H1 (cell line): Measurements from ENCODE around the gene EIPR1. TPM values are rescaled to one million over a fixed set of nuclear protein-coding genes. Genes with fewer than 3 reads are reported as not detected.

Source experiments
- BACH1 ChIP-seq: IDR thresholded peaks from 2 replicates; pipeline ENCODE4 v1.6.1; 2012; ENCODE audit warnings: low read length, improper control_type of control experiment
- CTCF ChIP-seq, 3 experiments: IDR thresholded peaks; 1 replicate in 2 of 3; 2 replicates in 1 of 3; pipeline versions ENCODE4 v1.5.1 to v1.6.1; 2011; ENCODE audit warnings: low read length in 3 of 3, mild to moderate bottlenecking in 3 of 3, inconsistent platforms in 2 of 3, low read depth in 1 of 3, moderate library complexity in 1 of 3; ENCODE audit not compliant: insufficient read depth in 1 of 3; ENCODE audit errors: control extremely low read depth in 1 of 3
- polyA plus RNA-seq, 7 experiments: library from polyadenylated mRNA; depleted of rRNA in 3 of 7; stranded (reverse) in 5 of 7; unstranded in 2 of 7; fragments of >200 nt in 5 of 7; fragments of 200-250 nt in 2 of 7; gene quantifications; 1 replicate in 5 of 7; 2 replicates in 1 of 7; 4 replicates in 1 of 7; pipeline versions ENCODE4 v1.2.1 to v1.2.3, GENCODE V29; 2011 to 2013; ENCODE audit warnings: missing spikeins in 2 of 7, mixed read lengths in 2 of 7
- total RNA-seq: library from RNA; stranded (reverse); fragmentation: NEBNext Ultra II Directional; extraction: Animal tissue kit (Norgen Biotek cat#: 25700); gene quantifications from 2 replicates; pipeline ENCODE4 v1.2.1, GENCODE V29; 2021

Gene EIPR1
- total and polyA plus RNA-seq, 2 of the 8 experiments (the other 6 are each of a cell fraction or from before 2014, with no cell fraction given) = 26.3 to 56.4 TPM

- no peak for TF ChIP-seq CTCF (IDR thresholded peaks at IDR 0.05; ENCODE audit: control extremely low read depth in 1 of 3, insufficient read depth in 1 of 3, low read depth in 1 of 3, low read length in 3 of 3)
- no peak for TF ChIP-seq BACH1
Measured at GRCh38 chr2:3205845-3206244, 171.8 kb downstream of the EIPR1 start (continued).
